ENCODE data around the gene DEFB132. TPM values are rescaled to one million over a fixed set of nuclear protein-coding genes. Genes with fewer than 3 reads are reported as not detected.

The DEFB132 gene
- total and polyA plus RNA-seq, 2 of the 13 experiments (the other 11 are each of a cell fraction or from before 2014, with no cell fraction given), result not detected

GRCh38 chr20:208942-209566, 48.5 kb upstream of the DEFB132 start (continued):
- TF ChIP-seq SRSF4 (IDR thresholded peaks at IDR 0.05; ENCODE audit: low read depth, low read length, poor library complexity, severe bottlenecking) (no peak), CTCF (CRISPR knock-in tag; IDR thresholded peaks at IDR 0.05) (peak; percentile 85), ARID3A (IDR thresholded peaks at IDR 0.05; ENCODE audit: low read depth, low read length) (peak; percentile 32; the same call in 1 of the 2 replicates), RXRA (CRISPR knock-in tag; IDR thresholded peaks at IDR 0.05) (no peak), ZKSCAN5 (CRISPR knock-in tag; IDR thresholded peaks at IDR 0.05) (no peak), SNAPC2 (CRISPR knock-in tag; IDR thresholded peaks at IDR 0.05) (no peak), RAD21 (CRISPR knock-in tag; IDR thresholded peaks at IDR 0.05) (peak; percentile 47), ZNF121 (CRISPR knock-in tag; IDR thresholded peaks at IDR 0.05) (no peak), SMC3 (IDR thresholded peaks at IDR 0.05; ENCODE audit: low read length) (peak; percentile 66; the same call in 1 of the 2 replicates), DRAP1 (CRISPR knock-in tag; IDR thresholded peaks at IDR 0.05) (0 out of 2 replicates have a peak, but pooled peaks have one; percentile 23), ZSCAN21 (CRISPR knock-in tag; IDR thresholded peaks at IDR 0.05; ENCODE audit: borderline replicate concordance) (no peak), ZNF292 (CRISPR knock-in tag; IDR thresholded peaks at IDR 0.05; ENCODE audit: borderline replicate concordance, low read depth) (no peak), PLSCR1 (CRISPR knock-in tag; IDR thresholded peaks at IDR 0.05; ENCODE audit: borderline replicate concordance) (no peak), ZNF225 (CRISPR knock-in tag; IDR thresholded peaks at IDR 0.05) (no peak), GATA4 (IDR thresholded peaks at IDR 0.05; ENCODE audit: borderline replicate concordance, low read depth) (no peak), MAFK (conservative IDR thresholded peaks at IDR 0.05 in 1 of 2, IDR thresholded peaks at IDR 0.05 in 1 of 2; ENCODE audit: low read length in 2 of 2) (no peak), CBX5 (CRISPR knock-in tag; IDR thresholded peaks at IDR 0.05; ENCODE audit: borderline replicate concordance) (no peak), MLLT10 (CRISPR knock-in tag; IDR thresholded peaks at IDR 0.05) (no peak), ZNF644 (CRISPR knock-in tag; IDR thresholded peaks at IDR 0.05; ENCODE audit: low read depth) (no peak), IRF1 (CRISPR knock-in tag; IDR thresholded peaks at IDR 0.05; ENCODE audit: low read depth) (no peak), GATAD2A (CRISPR knock-in tag; IDR thresholded peaks at IDR 0.05) (0 out of 2 replicates have a peak, but pooled peaks have one; percentile 28)

Measured in HepG2 (cell line).